ENCODE results near the gene RCVRN. TPM values are rescaled to one million over a fixed set of nuclear protein-coding genes. Genes with fewer than 3 reads are reported as not detected.

Gene RCVRN
- total RNA-seq, 1 donor from 2014 or later: 0.14 TPM

DNA sequence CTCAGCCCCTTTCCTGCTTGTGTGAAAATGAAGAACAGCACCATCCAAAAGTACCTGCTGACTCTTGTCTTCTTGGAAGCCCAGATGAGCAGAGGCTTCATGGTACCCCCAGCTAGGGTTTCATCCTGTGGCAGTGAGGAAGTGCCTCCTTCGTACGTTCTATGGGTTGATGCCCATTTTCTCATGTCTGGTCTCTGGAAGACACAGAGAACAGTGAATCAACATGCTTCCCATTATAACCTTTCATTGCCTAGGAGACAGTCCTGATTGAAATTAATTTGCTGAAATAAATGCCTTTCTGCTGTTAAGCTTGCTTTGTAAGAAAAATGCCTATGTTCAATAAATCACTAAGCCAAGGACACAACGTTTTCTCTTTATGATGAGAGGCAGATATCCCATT lies 36.5 kb downstream of the RCVRN start:
- Mint-ChIP-seq H3K27ac (no peak overlapping the region), H3K36me3 (no peaks in the 10 kb centered on the region), H3K27me3 (peaks cover 6% of the 10 kb centered on the region), H3K9me3 (peaks cover 5% of the 10 kb centered on the region), H3K4me3 (no peak overlapping the region), H3K4me1 (ENCODE audit: unreplicated experiment) (no peaks in the 10 kb centered on the region)
- DNase-seq (ENCODE audit: extremely low spot score, unreplicated experiment): no peak
- no peak for TF ChIP-seq CTCF (conservative IDR thresholded peaks at IDR 0.05)

GRCh38 chr17:9865586-9865985 lies 39.5 kb downstream of the RCVRN start:
- Mint-ChIP-seq H3K36me3 (no peaks in the 10 kb centered on the region), H3K27ac (no peak overlapping the region), H3K27me3 (peaks cover 10% of the 10 kb centered on the region), H3K9me3 (peaks cover 5% of the 10 kb centered on the region), H3K4me3 (no peak overlapping the region), H3K4me1 (ENCODE audit: unreplicated experiment) (no peaks in the 10 kb centered on the region)
- no peak for TF ChIP-seq CTCF (conservative IDR thresholded peaks at IDR 0.05)
- DNase-seq (ENCODE audit: extremely low spot score, unreplicated experiment): no peak

- no peak overlapping the region for H3K4me3 Mint-ChIP-seq
- no peak overlapping the region for H3K27ac Mint-ChIP-seq
- no peak for TF ChIP-seq CTCF (conservative IDR thresholded peaks at IDR 0.05)
Measured at GRCh38 chr17:9862949-9863348, 42.1 kb downstream of the RCVRN start.

GRCh38 chr17:9862220-9862619 lies 42.9 kb downstream of the RCVRN start:
- H3K27me3 Mint-ChIP-seq: peaks cover 10% of the 10 kb centered on the region
- no peak for DNase-seq (ENCODE audit: extremely low spot score, unreplicated experiment)
- H3K9me3 Mint-ChIP-seq: peaks cover 12% of the 10 kb centered on the region
- H3K4me3 Mint-ChIP-seq: no peak overlapping the region
- H3K27ac Mint-ChIP-seq: no peak overlapping the region
- TF ChIP-seq CTCF (conservative IDR thresholded peaks at IDR 0.05): no peak
- no peaks in the 10 kb centered on the region for H3K4me1 Mint-ChIP-seq (ENCODE audit: unreplicated experiment)
- H3K36me3 Mint-ChIP-seq: no peaks in the 10 kb centered on the region

More at GRCh38 chr17:9862949-9863348, 42.1 kb downstream of the RCVRN start:
- no peak for DNase-seq (ENCODE audit: extremely low spot score, unreplicated experiment)
- Mint-ChIP-seq H3K4me1 (ENCODE audit: unreplicated experiment) (no peaks in the 10 kb centered on the region), H3K27me3 (peaks cover 10% of the 10 kb centered on the region), H3K9me3 (peaks cover 12% of the 10 kb centered on the region), H3K36me3 (no peaks in the 10 kb centered on the region)

GRCh38 chr17:9860851-9861250 lies 44.2 kb downstream of the RCVRN start:
- Mint-ChIP-seq H3K4me3 (no peak overlapping the region), H3K27ac (no peak overlapping the region), H3K4me1 (ENCODE audit: unreplicated experiment) (no peaks in the 10 kb centered on the region), H3K9me3 (peaks cover 12% of the 10 kb centered on the region), H3K27me3 (peaks cover 10% of the 10 kb centered on the region), H3K36me3 (no peaks in the 10 kb centered on the region)
- TF ChIP-seq CTCF (conservative IDR thresholded peaks at IDR 0.05): no peak
- no peak for DNase-seq (ENCODE audit: extremely low spot score, unreplicated experiment)

DNA sequence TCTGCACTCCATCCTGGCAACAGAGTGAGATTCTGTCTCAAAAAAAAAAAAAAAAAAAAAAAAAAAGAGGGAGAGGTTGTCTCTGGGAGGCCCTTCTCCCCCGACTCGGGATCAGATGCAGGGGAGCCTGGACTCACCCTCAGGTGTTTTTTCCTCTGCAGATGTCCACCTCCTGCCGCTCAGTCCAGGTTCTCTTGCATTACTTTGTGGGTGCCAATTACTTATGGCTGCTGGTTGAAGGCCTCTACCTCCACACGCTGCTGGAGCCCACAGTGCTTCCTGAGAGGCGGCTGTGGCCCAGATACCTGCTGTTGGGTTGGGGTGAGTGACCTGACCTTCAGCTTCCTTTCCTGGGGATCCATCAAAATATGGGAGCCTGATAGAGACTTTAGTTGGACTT lies 45.3 kb downstream of the RCVRN start:
- H3K4me1 Mint-ChIP-seq (ENCODE audit: unreplicated experiment): no peaks in the 10 kb centered on the region

More for the DNA sequence above, 45.3 kb downstream of the RCVRN start:
- no peak overlapping the region for H3K4me3 Mint-ChIP-seq
- no peaks in the 10 kb centered on the region for H3K36me3 Mint-ChIP-seq
- H3K27me3 Mint-ChIP-seq: peaks cover 7% of the 10 kb centered on the region
- H3K27ac Mint-ChIP-seq: no peak overlapping the region
- peaks cover 8% of the 10 kb centered on the region for H3K9me3 Mint-ChIP-seq
- TF ChIP-seq CTCF (conservative IDR thresholded peaks at IDR 0.05): no peak
- DNase-seq (ENCODE audit: extremely low spot score, unreplicated experiment): no peak
